GM18867 (cell line): ENCODE results near the gene ACOX3.

ENCODE experiments used
- ATAC-seq: cut with Tn5 transposase; IDR thresholded peaks from one replicate; pipeline ENCODE4 v1.9.1; 2021; ENCODE audit warnings: mild to moderate bottlenecking, moderate library complexity; ENCODE audit not compliant: unreplicated experiment

Gene ACOX3

GRCh38 chr4:8377103-8378075, 63.1 kb downstream of the ACOX3 start:
- ATAC-seq = no peak

GRCh38 chr4:8376361-8377102, 64.0 kb downstream of the ACOX3 start:
- no peak for ATAC-seq

GRCh38 chr4:8374851-8375649, 65.5 kb downstream of the ACOX3 start:
- no peak for ATAC-seq

GRCh38 chr4:8373973-8374545, 66.5 kb downstream of the ACOX3 start:
- no peak for ATAC-seq

- no peak for ATAC-seq
These were observed 67.1 kb downstream of the ACOX3 start for GRCh38 chr4:8373270-8373972.

GRCh38 chr4:8372506-8372905, 68.0 kb downstream of the ACOX3 start:
- no peak for ATAC-seq

GRCh38 chr4:8371596-8371995, 68.9 kb downstream of the ACOX3 start:
- ATAC-seq = no peak

- no peak for ATAC-seq
These were observed 69.5 kb downstream of the ACOX3 start for GRCh38 chr4:8370835-8371595.

- no peak for ATAC-seq
These were observed 70.3 kb downstream of the ACOX3 start for GRCh38 chr4:8370106-8370787.

GRCh38 chr4:8369426-8370105, 71.0 kb downstream of the ACOX3 start:
- ATAC-seq = no peak

- no peak for ATAC-seq
These were observed 71.5 kb downstream of the ACOX3 start for GRCh38 chr4:8368998-8369397.

GRCh38 chr4:8368061-8368481, 72.5 kb downstream of the ACOX3 start:
- no peak for ATAC-seq

- no peak for ATAC-seq
These were observed 73.9 kb downstream of the ACOX3 start for GRCh38 chr4:8366601-8367000.

- no peak for ATAC-seq
These were observed 74.6 kb downstream of the ACOX3 start for GRCh38 chr4:8365951-8366350.

- ATAC-seq = no peak
These were observed 75.2 kb downstream of the ACOX3 start for GRCh38 chr4:8365353-8365752.

GRCh38 chr4:8364848-8365350, 75.6 kb downstream of the ACOX3 start:
- no peak for ATAC-seq

- no peak for ATAC-seq
These were observed 76.4 kb downstream of the ACOX3 start for GRCh38 chr4:8364141-8364540.

GRCh38 chr4:8362483-8362882, 78.0 kb downstream of the ACOX3 start:
- ATAC-seq = no peak
